ENCODE measurements around the gene DSCAML1. TPM values are rescaled to one million over a fixed set of nuclear protein-coding genes. Genes with fewer than 3 reads are reported as not detected.
"Not testable (repeated sequence)": the region's sequence is repeated elsewhere in the genome, so short reads cannot be mapped to it uniquely, and the experiment has no call there.

The DSCAML1 gene
- total RNA-seq, 1 experiment from 2014 or later: not detected

DNA sequence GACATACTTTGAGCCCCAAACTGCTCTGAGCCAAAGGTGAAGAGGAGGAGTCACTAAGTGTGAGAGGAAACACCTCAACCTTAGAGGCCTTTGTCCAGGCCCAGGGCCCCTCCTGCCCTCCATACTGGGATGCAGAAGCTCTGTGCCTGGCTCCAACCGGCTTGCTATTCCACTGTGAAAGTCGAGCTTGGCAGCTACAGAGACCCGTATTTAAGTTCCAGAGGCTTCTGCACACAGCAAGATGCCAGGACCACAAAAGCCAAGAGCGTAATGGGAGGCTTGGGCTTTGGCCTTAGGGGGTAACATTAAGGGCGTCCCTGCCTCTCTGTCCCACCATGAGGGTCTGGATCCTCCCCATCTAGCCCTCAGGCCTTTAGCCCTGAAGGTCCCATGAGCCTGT lies 31.9 kb downstream of the DSCAML1 start:
- DNase-seq (ENCODE audit: low read depth): no peak

DNA sequence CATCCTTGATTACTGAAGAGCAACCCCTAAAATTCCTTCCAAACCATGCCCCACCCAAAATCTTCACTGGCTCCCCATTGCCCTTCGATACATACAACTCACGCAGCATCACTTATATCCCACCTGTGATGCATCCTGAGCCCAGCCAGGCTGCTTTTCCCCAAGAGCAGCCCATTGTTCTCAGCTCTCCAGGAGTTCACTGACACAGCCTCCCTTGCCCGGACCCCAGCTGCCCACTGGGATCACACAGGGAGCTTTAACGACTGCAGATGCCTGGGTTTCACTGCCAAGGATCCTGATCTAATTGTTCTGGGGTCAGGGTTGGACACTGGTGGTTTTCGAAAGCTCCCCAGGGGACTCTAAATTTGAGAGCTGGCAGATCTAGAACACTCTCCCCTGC lies 33.6 kb downstream of the DSCAML1 start:
- not testable (repeated sequence) for DNase-seq (ENCODE audit: low read depth)

DNA sequence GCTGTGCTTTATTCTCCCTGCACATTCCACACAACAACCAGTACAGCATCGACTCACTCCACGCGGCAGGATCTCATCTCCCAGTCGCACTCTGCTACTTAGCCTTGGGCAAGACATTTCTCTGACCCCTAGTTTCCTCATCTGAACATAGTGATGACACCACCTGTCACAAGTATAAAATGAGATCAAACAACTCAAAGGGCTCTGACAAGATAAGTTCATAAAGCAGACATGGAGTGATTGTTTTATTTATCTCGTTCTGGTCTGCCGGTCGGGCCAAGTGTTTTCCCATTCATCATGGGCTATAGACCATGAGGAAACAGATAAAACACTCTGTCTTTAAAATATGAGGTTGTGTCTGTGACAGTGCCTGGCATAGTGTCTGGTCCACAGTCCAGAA lies 35.0 kb downstream of the DSCAML1 start:
- DNase-seq (ENCODE audit: low read depth): no peak

DNA sequence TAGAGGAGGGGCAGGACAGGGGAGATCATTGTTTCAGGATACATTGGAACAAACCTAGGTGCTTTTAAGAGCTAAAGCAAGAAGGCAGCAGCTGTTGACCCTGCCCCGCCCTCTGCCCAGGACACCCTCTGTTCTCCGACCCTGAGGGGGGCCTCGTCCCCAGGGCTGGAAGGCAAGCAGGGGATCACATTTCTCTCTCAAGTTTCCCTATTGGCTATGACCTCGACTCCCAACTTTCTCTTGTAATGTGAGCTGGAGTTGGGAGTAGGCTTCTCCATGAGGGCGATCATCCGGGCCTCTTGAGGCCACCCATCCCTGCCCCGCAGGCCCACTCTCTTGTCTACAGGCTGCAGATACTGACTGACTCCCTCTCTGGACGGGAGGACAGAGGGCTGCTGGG lies 37.7 kb downstream of the DSCAML1 start:
- no peak for DNase-seq (ENCODE audit: low read depth)

DNA sequence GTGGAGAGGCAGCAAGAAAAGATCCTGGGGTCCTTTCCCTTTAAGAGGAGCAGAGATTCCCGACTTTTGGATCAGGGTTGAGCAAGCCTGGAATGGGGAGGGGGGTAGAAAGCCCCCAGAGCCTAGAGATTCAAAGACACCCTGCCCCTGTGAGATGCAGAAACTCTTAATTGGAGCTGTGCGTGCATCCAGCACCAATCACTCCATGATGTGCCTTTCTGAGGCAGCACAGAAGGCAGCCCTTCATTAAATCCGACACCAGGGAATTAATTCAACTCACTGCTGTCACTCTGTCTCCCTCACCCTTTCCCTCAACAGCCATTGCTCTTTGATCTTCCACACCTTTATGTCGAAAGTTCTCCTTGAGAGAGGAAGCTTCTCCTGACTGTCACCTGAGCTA lies 43.0 kb downstream of the DSCAML1 start:
- no peak for DNase-seq (ENCODE audit: low read depth)

DNA sequence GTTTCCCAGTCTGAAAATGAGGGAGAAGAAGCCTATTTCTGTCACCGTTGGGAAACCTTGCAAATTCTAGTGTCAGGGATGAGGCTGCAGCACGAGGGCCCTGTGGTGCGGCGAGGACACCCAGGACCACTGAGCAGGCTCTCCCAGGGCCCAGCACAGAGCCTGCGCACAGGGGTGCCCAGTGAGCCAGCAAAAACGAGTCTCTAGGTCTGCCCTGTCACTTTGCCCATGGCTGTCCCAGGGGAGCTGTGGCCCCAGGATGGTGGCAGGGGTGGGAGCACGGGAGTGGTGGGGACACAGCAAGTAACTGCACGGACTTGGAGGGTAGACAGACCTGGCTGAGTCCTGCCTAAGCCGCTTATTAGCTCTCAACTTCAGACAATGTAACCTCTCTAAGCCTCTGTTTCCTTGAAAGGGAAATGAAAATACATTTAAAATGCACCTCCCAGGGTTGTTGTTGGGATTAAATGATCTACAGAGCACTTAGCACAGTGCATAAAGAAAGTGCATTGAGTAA lies 44.2 kb downstream of the DSCAML1 start:
- DNase-seq (ENCODE audit: low read depth): no peak

DNA sequence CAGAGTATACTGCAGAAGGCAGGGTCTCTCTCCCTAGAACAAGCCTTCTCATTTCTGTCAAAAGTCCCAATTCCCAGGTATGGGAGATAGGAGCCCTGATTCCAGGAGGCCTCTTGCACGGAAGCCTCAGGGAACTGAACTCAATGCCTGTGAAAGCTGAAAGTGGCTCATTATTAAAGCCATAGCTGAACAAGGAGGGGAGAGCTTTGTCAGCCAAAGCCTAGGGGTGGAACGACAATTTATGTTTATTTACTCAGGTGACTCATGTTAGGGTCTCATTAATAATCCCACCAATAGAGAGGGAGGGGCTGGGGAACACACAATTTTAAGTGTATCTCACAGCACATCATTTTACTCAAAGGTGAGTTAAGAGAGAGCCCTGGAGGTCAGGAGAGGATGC lies 44.9 kb downstream of the DSCAML1 start:
- DNase-seq (ENCODE audit: low read depth): no peak

DNA sequence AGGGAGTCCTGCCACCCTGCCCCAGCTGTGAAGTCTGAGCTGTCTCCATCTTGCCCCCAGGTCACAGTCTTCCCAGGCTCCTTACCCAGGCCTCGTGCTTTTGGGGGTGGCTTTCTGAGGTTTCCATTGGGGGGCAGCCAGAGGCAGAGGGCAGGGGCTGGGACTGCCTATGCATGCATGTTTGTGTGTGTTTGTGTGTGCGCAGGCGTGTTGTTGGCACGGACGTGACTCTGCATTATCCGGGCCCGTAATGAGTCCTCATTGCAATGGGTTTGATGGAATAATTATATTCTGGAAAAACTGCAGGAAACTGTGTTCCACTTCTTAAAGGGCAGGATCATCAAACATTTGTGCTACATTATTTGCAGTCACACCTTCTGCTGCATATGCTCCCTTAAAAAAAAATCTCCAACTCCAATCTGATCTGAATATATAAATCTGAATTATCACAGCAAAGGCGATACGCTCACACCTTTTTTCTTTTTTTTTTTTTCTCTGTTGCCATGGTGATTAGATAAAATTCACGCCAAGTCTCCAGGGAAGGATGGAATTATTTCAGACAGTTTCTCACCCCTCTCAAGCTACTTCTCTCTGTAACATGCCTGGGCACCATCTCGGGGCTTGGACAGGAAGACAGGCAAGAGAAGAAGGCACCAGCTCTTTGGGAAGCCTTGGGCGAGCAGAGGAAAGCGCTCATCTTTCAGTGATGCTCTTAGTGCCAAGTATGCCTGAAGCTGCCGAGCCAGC lies 45.9 kb downstream of the DSCAML1 start:
- no peak for DNase-seq (ENCODE audit: low read depth)

DNA sequence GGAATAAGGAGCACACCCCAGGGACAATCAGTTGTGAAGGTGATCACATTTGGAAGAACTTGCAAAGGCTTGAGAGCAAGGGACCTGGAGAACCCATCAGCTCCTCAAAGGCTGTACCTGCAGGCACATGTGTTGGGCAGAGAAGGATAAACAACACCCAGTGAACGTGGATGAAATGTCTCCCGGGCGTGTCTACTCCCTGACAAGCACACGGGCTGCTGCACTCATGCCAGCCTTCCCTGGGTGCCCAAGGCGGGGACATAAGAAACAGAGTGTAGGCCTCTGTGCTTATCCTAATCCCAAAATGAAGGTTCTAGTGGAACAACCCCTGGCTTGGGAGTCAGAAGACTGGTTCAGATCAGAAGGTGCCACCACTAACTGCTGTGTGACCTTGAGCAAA lies 46.7 kb downstream of the DSCAML1 start:
- no peak for DNase-seq (ENCODE audit: low read depth)

DNA sequence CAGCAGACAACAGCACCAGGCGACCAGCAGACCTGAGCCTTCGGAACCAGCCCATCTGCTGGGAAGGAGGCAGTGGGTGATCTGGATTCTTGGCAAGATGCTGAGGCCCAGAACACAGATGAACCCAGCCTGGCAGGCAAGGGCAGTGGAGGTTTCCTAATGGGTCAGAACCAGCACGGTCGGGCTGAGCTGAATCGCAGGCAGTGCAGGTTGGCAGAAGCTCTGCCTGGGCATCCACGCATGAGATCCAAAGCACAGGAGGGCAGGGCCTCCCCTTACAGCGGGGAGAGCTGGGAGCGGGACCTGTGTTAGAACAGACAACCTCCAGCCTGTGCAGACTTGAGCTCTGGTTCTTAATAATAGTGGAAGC lies 47.5 kb downstream of the DSCAML1 start:
- no peak for DNase-seq (ENCODE audit: low read depth)

DNA sequence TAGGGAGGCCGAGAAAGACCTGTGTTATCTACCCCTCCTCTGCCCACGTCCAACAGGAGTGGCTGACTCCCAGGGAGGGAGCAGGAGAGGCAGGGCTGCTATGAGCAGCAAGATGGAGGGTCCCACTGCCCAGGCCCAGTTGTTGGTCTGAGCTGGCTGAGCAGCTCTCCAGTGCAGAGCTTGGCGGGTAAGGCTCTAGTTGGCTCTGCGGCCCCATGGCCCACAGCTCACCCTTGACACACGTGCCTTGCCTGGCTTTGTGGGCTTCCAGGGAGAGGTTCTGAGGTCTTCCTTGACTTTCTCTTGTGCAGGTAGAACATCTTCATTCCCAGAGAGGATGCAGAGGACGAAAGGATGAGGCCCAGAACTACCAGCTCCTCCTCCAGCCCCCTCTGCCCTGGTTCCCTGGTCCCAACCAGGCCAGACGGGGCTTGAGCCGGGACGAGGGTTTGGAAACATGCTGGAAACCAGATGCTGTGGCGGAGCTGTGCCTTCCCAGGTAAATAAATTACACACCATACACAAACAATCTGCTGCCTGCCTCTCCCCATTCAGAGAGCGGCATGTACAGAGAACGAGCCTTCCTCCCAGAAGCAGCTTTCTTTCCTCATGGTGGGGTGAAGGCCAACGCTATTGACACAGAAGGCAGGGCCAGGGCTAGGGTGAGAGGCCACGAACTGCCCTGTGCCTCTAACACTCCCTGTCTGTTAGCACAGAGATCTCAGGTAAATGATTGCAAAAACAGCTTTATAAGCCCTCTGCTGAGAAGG lies 48.1 kb downstream of the DSCAML1 start:
- DNase-seq (ENCODE audit: low read depth): no peak

DNA sequence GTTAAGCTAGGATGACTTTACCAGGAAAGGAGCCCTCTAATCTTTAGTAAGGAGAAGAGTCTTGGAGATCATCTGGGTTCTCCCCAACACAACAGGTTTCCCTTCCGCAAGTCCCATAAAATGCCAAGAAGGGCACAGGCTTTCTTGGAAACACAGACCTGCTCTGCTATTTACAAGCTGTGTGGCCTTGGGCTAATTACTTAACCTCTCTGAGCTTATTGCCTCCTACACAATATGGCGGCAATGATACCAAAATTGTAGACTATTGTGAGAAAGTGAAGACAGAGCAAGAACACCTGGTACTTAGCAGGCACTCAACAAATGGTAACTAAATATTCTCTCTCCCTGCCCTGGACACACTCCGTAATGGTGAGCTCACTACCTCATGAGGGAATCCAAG lies 49.1 kb downstream of the DSCAML1 start:
- DNase-seq (ENCODE audit: low read depth): no peak

DNA sequence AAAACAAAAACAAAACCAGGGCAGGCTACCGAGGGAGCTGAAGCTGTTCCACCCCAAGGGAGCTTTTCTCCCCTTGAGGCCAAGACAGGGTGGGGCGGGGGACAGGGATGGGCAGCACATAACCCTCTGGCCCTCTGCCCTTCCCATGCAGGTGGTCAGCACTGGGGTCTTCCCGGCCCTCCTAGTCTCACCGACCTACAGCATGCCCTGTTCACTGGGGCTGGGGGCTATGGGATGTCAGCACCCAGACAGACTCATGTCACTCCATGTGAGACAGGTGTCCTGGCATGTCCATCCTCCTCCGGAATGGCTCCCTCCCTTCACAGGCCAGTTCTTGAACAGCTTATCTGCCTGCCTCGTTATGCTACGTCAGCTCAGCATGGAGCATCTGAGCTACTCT lies 51.7 kb downstream of the DSCAML1 start:
- DNase-seq (ENCODE audit: low read depth): no peak

DNA sequence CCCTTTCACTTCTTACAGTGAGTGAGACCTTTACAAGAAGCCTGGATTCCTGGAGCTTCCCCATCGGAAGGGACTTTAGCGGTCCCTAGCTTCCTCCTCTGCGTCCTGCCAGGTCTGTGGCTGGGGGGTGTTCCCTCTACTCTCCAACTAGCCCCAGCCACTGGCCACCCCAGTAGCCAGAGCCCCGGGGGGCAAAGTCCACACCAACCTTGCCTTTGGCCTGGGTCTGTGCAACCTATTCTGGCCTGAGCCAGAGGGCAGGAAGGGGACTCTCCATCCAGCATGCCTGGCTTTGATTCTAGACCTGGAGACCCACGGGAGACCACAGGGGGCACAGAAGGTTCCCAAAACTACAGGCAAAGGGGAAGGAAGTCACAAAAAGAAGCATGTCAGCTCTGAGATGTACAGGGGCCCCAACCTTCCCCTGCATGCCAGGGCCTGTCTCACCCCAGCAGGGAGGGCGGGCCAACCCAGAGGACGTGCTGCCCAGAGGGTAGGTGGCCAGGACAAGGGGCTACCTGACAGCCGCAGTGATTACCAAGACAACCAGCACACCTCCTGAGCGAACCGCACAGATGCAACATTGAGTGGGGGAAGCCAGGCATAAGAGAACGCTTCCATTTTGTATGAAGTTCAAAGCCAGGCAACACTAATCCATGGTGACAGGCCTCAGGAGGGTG lies 52.4 kb downstream of the DSCAML1 start:
- no peak for DNase-seq (ENCODE audit: low read depth)

DNA sequence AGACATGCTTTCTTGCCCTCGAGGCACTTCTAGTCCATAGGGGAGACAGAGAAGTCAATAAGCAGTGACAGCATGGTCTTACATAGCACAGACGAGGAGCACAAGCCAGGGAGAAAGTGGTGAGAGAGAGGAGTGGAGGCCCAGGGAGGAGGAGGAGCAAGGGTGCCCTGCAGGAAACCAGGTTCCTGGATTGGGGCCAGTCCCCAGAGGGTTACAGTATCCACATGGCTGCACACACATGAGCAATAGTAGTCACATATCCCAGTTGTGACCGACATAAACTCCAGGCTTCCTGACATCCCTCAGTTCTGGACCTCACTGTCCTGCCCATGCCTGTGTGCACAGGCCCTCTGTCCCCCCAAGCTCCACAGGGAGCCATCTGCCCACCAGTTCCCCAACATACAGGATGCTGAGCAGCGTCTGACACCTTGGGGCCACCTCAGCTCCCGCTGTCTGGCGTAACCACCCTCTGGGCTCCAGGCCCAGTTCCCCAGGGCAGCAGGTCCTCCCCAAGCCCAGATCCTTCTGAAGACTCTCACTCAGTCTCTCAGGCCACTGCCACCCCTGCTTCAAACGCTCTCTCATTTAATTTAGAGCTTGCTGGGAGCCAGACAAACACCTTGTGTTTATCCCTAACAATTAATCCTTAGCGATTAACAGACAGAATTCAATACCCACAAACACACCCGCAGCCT lies 53.7 kb downstream of the DSCAML1 start:
- DNase-seq (ENCODE audit: low read depth): no peak

DNA sequence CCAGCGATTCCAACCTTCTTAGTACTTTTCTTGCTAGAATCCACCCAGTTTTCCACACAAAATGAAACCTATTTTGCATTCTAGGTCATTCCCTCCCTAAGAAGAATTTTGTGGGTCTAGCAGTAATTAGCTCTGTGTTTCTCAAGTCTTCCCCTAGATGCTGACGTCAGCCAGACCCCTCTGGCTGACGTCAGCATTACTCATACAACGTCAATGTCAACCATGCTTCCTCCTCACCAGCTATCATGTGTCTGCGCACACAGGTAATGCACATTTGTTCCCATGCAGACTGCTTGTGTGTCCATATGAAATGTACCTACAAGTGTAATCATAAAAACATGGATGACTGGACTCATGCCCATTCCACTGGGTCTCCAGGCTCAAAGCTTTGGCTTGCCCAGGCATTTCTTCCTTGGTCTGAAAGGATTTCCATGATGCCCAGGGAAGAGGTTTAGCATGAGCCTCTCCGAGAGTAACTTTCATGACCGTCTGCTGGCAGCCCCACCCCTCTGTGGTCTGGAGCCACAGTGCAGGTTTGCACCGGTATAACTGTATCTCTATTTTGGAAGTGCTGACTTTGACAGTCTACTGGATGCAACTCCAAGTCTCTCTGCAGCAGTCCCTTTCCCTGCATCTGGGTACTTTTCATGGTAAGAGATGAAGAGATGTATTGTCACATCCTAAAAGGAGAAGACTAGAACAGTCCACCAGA lies 58.6 kb downstream of the DSCAML1 start:
- DNase-seq (ENCODE audit: low read depth): no peak

DNA sequence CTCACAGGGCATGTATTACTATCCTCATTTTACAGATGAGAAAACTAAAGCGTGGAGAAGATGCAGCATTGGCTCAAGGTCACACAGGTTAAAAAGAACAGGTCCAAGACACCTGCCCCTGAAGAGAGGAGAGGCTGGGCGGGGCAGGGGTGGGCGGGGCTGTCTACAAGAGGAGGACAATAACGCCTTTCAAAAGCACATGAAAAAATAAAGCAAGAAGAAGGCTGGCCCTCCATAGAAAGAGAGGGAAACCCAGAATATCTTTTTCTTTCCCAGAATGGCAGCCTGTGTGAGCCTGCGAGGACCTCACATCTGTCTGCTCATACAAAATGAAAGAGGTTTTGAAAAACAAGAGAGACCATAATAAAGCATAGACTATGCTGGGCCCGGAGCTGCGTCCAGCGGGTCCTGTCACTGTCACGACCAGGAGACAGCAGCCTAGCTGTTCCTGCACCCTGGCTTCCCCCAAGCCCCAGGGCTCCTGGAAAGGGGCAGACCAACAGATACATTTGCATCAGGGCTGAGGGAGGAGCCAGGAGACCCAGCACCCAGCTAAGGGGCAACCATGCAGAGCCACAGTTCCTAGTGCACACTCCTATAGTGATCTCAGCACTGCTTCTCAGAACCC lies 61.6 kb downstream of the DSCAML1 start:
- no peak for DNase-seq (ENCODE audit: low read depth)

DNA sequence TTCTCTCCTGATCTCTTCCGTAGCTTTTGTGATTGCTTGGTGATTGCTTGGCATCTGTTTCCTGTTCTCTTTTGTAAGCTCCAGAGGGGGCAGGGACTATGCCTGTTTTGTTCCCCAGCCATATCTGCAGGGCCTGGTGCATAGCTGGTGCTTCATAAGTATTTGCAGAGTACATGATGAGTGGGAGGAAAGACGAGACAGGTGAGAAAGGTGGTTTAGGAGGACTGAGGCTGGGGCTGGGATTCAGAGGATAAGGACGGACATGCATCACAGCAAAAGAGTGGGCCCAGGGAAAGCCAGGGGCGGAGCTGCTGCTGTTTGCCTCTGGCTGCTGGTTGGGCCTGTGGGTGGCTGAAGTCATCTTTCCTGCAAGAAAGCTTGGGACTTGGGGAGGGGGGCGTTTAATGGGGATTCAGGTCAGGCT lies 62.4 kb downstream of the DSCAML1 start:
- DNase-seq (ENCODE audit: low read depth): no peak

DNA sequence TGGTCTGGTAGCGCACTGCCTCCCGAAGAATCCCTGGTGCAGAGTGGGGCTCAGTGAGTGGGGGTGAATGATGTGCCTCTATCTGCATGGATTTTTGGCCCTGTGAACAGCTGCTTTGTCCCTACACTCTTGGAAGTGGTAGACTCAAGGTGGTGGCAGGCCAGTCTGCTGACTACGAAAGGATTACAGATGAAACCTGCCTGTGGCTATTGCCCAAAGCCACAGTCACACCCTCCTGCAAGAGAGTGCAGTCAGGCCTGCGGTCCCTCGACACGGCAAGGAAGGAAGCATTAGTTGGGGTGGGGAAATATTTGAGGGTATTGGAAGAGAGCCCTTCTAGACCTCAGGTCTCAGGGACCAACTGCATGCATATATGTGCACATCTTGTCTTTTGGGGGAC lies 63.7 kb downstream of the DSCAML1 start:
- no peak for DNase-seq (ENCODE audit: low read depth)

DNA sequence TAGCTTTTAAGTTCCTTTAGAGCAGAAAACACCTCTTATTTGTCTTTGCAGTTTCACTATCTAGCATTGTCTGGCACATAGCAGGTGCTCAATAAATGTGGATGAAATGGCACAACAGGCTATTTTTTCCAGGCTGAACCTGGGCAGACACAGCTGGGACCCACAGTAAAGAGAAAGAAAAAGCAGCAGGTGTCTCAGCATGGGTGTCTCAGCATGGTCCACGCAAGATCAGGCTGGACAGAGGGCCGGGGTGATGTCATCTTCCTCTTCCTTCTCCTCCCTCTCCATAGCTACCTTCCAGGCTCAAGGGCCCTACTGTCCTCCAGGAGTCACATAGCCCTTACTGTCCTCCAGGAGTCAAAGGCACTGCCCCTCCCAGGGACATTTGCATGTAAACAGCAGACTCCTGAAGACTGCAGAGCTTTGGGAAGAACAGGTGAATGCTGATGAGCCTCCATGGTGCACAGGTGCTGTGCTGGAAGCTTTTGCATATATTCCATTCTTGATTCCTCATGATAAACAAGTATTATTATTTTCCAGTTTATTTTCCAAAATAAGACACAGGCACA lies 65.2 kb downstream of the DSCAML1 start:
- no peak for DNase-seq (ENCODE audit: low read depth)
